HG02610 (cell line): Measurements from ENCODE around the gene SMIM41.

Source experiments
- ATAC-seq: cut with Tn5 transposase; IDR thresholded peaks from one replicate; pipeline ENCODE4 v1.9.1; 2021; ENCODE audit warnings: mild to moderate bottlenecking, moderate library complexity; ENCODE audit not compliant: unreplicated experiment

SMIM41 gene

GRCh38 chr12:52050116-52050757, 29.3 kb upstream of the SMIM41 start:
- no peak for ATAC-seq

GRCh38 chr12:52050758-52051541, 28.6 kb upstream of the SMIM41 start, which contains the start of gene NR4A1:
Gene NR4A1 (plus strand): TSS chr12:52051442. CDS start chr12:52054329, 2,887 bp downstream.
- peak; percentile 83 for ATAC-seq

GRCh38 chr12:52052468-52053186, 26.9 kb upstream of the SMIM41 start:
- ATAC-seq = no peak

GRCh38 chr12:52053536-52054209, 25.8 kb upstream of the SMIM41 start:
- no peak for ATAC-seq

DNA sequence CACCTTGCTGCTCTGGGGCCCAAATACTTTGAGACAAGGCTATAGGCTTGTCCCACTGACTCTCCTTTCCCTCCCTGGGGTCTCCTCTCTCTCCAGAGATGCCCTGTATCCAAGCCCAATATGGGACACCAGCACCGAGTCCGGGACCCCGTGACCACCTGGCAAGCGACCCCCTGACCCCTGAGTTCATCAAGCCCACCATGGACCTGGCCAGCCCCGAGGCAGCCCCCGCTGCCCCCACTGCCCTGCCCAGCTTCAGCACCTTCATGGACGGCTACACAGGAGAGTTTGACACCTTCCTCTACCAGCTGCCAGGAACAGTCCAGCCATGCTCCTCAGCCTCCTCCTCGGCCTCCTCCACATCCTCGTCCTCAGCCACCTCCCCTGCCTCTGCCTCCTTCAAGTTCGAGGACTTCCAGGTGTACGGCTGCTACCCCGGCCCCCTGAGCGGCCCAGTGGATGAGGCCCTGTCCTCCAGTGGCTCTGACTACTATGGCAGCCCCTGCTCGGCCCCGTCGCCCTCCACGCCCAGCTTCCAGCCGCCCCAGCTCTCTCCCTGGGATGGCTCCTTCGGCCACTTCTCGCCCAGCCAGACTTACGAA, 25.2 kb upstream of the SMIM41 start:
- ATAC-seq = no peak

GRCh38 chr12:52054833-52055730, 24.4 kb upstream of the SMIM41 start:
- ATAC-seq = no peak

- ATAC-seq = no peak
These were observed 23.5 kb upstream of the SMIM41 start for GRCh38 chr12:52055731-52056711.

DNA sequence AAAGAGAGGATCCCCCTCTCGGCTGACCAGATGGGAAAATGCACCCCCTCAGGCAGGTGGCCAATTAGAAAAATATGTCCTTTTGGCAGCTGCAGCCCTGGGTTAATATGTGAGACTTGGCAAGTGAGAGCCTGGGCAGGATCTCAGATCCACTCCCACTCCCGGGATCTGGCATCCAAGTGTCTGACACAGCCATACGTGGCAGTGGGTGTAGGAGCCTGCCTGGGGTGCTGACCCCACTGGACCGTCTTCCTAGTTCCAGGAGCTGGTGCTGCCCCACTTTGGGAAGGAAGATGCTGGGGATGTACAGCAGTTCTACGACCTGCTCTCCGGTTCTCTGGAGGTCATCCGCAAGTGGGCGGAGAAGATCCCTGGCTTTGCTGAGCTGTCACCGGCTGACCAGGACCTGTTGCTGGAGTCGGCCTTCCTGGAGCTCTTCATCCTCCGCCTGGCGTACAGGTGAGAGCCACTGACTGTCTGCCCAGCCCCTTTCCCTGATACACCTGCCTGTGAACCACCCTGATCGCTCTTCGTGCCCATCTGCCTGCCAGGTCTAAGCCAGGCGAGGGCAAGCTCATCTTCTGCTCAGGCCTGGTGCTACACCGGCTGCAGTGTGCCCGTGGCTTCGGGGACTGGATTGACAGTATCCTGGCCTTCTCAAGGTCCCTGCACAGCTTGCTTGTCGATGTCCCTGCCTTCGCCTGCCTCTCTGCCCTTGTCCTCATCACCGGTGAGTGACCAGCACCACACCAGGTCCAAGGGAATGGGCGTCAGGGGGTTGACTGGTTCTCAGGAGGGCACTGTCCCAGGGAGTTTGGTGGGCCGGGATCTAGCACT, 22.5 kb upstream of the SMIM41 start:
- ATAC-seq = no peak

GRCh38 chr12:52057638-52058576, 21.6 kb upstream of the SMIM41 start:
- ATAC-seq = no peak

GRCh38 chr12:52058631-52059361, 20.7 kb upstream of the SMIM41 start:
- ATAC-seq = no peak

DNA sequence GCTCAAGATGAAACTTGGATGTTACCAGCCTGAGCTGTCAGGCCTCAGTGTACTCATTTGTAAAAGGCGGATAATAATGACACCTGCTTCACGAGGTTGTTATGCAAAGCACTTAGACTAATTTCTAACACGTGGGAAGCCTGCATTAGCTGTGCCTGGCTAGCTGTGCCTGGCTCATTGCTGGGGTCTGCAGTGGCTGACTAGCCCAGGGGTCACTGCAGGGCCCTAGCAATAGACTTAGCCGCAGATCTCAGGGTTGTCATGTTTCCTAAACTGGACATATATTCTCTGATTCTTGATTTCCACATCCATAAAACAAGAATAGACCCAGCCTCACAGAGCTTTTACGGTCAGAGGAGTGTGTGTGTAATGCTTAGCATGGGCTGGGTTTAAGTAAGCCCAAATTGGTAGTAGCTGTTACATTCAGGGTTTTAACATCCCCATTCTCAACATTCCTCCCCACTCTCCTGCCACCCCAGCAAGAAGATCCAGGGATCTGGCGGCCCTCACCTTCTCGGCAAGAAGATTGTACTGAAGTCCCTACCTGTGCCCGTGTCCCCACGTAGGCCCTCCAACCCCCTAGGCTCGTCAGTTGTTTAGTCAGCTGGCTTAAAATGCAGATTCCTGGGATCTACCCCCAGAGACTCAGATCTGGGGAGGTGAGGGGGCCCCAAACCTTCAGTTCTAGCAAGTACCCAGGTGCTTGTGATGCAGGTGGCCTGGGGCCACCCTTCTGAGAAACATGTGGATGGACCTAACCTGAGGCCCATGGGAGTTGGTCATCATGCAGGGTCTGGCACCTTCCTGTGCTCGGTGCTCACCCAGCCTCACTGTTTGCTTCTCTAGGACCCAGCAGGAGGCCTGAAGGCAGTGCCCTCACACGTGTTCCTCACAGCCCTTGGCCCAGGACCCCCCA, 19.7 kb upstream of the SMIM41 start:
- no peak for ATAC-seq

GRCh38 chr12:52060498-52061177, 18.9 kb upstream of the SMIM41 start:
- no peak for ATAC-seq

- no peak for ATAC-seq
These were observed 17.9 kb upstream of the SMIM41 start for GRCh38 chr12:52061470-52062166.
